Measurements from ENCODE around the gene CLTB. TPM values are rescaled to one million over a fixed set of nuclear protein-coding genes. Genes with fewer than 3 reads are reported as not detected.

Gene CLTB
- total RNA-seq, 1 experiment from 2014 or later = 58.6 TPM

- intact Hi-C loops (cut with micrococcal nuclease) = loop anchor here (5.0 kb wide), 1 partner anchor 91 kb away; the partner anchor contains the start of gene RNF44
- ATAC-seq = no peak
- Histone ChIP-seq H3K4me3 (replicated peaks in 1 of 2; ENCODE audit: low read depth in 1 of 2, low read length in 2 of 2) (no peak overlapping the region), H3K27me3 (ENCODE audit: insufficient read depth, low read length) (no peaks in the 10 kb centered on the region), H3K36me3 (ENCODE audit: control insufficient read depth in 1 of 2, insufficient read depth in 2 of 2, low read length in 2 of 2) (no peaks in the 10 kb centered on the region; a peak in 1 of 4 replicates), H3K79me2 (ENCODE audit: insufficient read depth, low read length) (peaks cover 29% of the 10 kb centered on the region), H3K9me2 (ENCODE audit: insufficient read depth) (no peaks in the 10 kb centered on the region), H4K20me1 (ENCODE audit: insufficient read depth) (no peaks in the 10 kb centered on the region), H3K4me1 (ENCODE audit: control insufficient read depth in 1 of 2, insufficient read depth in 2 of 2, low read length in 2 of 2) (peaks cover 4 to 21% of the 10 kb centered on the region in 2 experiments; a peak in 3 of 4 replicates), H3K9me3 (ENCODE audit: control insufficient read depth in 1 of 2, insufficient read depth in 1 of 2, low read depth in 1 of 2, low read length in 2 of 2) (no peaks in the 10 kb centered on the region), H2AFZ (ENCODE audit: low read depth, low read length, poor library complexity, severe bottlenecking) (no peak overlapping the region), H3K4me2 (ENCODE audit: low read length) (no peak overlapping the region), H3K27ac (ENCODE audit: low read depth, low read length) (no peak overlapping the region), H3K9ac (ENCODE audit: low read length) (no peak overlapping the region)
- RAD21 ChIA-PET (ENCODE audit: low non-redundant PET in 1 of 2, low total read pairs in 2 of 2, uncharacterized antibody in 2 of 2, unreplicated experiment in 2 of 2) = no interaction called here
- POLR2A ChIA-PET = no interaction called here
- no TSS peak for BruUV-seq (replicated peaks)
- no peak for DNase-seq (ENCODE audit: low read depth, low spot score)
- TF ChIP-seq ELF1 (IDR thresholded peaks at IDR 0.05; ENCODE audit: borderline replicate concordance, low read depth) (no peak), ZBTB33 (IDR thresholded peaks at IDR 0.05; ENCODE audit: extremely low read depth, insufficient replicate concordance, low read length) (no peak), MAX (IDR thresholded peaks at IDR 0.05) (no peak), JUND (IDR thresholded peaks at IDR 0.05) (no peak), CEBPB (IDR thresholded peaks at IDR 0.05; ENCODE audit: low read depth) (no peak), EGR1 (IDR thresholded peaks at IDR 0.05; ENCODE audit: low read depth) (no peak), ZFX (IDR thresholded peaks at IDR 0.05) (no peak), FOSL1 (IDR thresholded peaks at IDR 0.05; ENCODE audit: low read depth) (no peak), SIN3A (IDR thresholded peaks at IDR 0.05; ENCODE audit: low read depth) (no peak), YY1 (IDR thresholded peaks at IDR 0.05; ENCODE audit: extremely low read depth, insufficient replicate concordance, low read depth, low read length) (no peak), CBX3 (IDR thresholded peaks at IDR 0.05; ENCODE audit: low read depth) (no peak), ATF3 (IDR thresholded peaks at IDR 0.05) (no peak), EZH2 (IDR thresholded peaks at IDR 0.05) (no peak), POLR2A (IDR thresholded peaks at IDR 0.05; ENCODE audit: borderline replicate concordance, extremely low read depth, insufficient read depth, insufficient read length) (no peak), ZNF274 (IDR thresholded peaks at IDR 0.05; ENCODE audit: low read depth, low read length) (no peak), TCF7L2 (IDR thresholded peaks at IDR 0.05; ENCODE audit: borderline replicate concordance, extremely low read depth, insufficient read depth, insufficient read length) (no peak)
- CTCF ChIA-PET = no interaction called here
These were observed 29.8 kb upstream of the CLTB start for GRCh38 chr5:176446028-176446665.
